COLO829 (cell line): ENCODE data around the gene FAM117A.
A peak's percentile ranks its signal among the peaks of the same experiment; 100 is the strongest.
"Not testable (repeated sequence)": the region's sequence is repeated elsewhere in the genome, so short reads cannot be mapped to it uniquely, and the experiment has no call there.

Experiments
- DNase-seq: peaks from one replicate; pipeline ENCODE4 v3.0.0; 2012; ENCODE audit warnings: low spot score

The FAM117A gene

GRCh38 chr17:49677933-49678847 lies 85.7 kb downstream of the FAM117A start, which contains the start of gene SPOP:
SPOP (minus strand) TSS chr17:49678097; CDS start chr17:49622810, 55,287 bp downstream.
- DNase-seq, result peak; percentile 99

GRCh38 chr17:49677134-49677932 lies 86.6 kb downstream of the FAM117A start:
- peak; percentile 99 for DNase-seq

- no peak for DNase-seq
Observed at GRCh38 chr17:49676276-49676868, 87.6 kb downstream of the FAM117A start.

- no peak for DNase-seq
Observed at GRCh38 chr17:49674507-49674906, 89.4 kb downstream of the FAM117A start.

DNA sequence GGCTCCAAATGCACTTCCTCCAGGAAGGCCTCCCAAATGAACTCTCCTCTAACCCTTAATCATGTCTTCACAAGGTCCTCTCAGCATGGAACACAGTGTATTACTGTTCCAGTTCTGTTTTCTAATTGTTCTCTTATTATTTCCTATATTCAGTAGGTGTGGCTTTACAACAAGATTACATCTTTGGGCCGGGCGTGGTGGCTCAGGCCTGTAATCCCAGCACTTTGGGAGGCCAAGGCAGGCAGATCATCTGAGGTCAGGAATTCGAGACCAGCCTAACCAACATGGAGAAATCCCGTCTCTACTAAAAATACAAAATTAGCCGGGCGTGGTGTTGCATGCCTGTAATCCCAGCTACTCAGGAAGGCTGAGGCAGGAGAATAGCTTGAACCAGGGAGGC lies 90.3 kb downstream of the FAM117A start:
- not testable (repeated sequence) for DNase-seq

DNA sequence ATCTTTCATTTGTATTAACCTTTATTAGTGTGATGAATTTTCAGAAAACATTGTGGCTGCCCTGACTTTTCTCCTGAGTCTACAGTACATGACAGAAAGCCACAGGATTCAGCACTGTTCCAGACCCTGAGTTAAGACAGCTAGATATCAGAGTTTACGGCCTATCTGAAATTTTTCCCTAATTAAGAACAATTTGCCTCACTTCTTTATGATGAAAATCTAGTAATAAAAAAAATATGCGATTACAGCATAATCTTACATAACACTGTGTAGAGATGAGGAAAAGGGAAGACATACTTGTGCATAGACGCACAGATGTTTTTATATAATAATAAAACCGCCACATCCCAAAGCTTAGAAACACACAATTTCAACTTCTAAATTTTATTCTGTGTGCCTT lies 93.3 kb downstream of the FAM117A start:
- no peak for DNase-seq

- no peak for DNase-seq
Observed at GRCh38 chr17:49670002-49670401, 93.9 kb downstream of the FAM117A start.

DNA sequence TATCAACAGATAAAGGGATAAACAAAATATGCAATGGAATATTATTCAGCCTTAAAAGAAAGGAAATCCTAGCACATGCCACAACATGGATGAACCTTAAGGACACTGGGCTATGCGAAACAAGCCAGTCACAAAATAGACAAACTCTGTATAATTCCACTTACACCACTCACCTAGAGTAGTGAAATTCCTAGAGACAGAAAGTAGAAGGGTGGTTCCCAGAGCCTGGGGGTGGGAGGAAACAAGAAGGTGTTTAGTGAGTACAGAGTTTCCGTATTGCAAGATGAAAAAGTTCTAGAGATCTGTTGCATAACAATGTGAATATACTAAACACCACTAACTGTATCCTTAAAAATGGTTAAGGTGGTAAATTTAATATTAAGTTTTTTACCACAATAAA lies 96.1 kb downstream of the FAM117A start:
- no peak for DNase-seq

- DNase-seq, result no peak
Observed at GRCh38 chr17:49664706-49665211, 99.2 kb downstream of the FAM117A start.
